CD4-positive, alpha-beta T cell treated with Interleukin-15 for 4 hours (primary cell): ENCODE results near the gene USP15.

Experiments
- DNase-seq: peaks from one replicate; pipeline ENCODE4 v3.0.0-alpha.2; 2020; ENCODE audit warnings: low spot score

The USP15 gene

GRCh38 chr12:62258231-62258630 lies 2.0 kb upstream of the USP15 start:
- no peak for DNase-seq

- peak; percentile 34 for DNase-seq
These were observed 1.1 kb upstream of the USP15 start for GRCh38 chr12:62258941-62259630.

GRCh38 chr12:62259631-62259992 lies 592 bp upstream of the USP15 start:
- no peak for DNase-seq

GRCh38 chr12:62260733-62261683 lies 804 bp downstream of the USP15 start:
- peak; percentile 88 for DNase-seq

- DNase-seq: no peak
These were observed 1.8 kb downstream of the USP15 start for GRCh38 chr12:62261876-62262517.

- DNase-seq: no peak
These were observed 3.0 kb downstream of the USP15 start for GRCh38 chr12:62263232-62263631.

- DNase-seq: no peak
These were observed 3.8 kb downstream of the USP15 start for GRCh38 chr12:62263966-62264365.

- no peak for DNase-seq
These were observed 4.5 kb downstream of the USP15 start for GRCh38 chr12:62264706-62265105.

GRCh38 chr12:62265511-62265910 lies 5.3 kb downstream of the USP15 start:
- no peak for DNase-seq

GRCh38 chr12:62267026-62267425 lies 6.8 kb downstream of the USP15 start:
- no peak for DNase-seq

GRCh38 chr12:62267480-62267879 lies 7.3 kb downstream of the USP15 start:
- DNase-seq: no peak

GRCh38 chr12:62268956-62269355 lies 8.8 kb downstream of the USP15 start:
- DNase-seq: no peak

GRCh38 chr12:62269464-62270228 lies 9.4 kb downstream of the USP15 start:
- no peak for DNase-seq

- DNase-seq: no peak
These were observed 10.2 kb downstream of the USP15 start for GRCh38 chr12:62270384-62270783.

GRCh38 chr12:62270872-62271271 lies 10.7 kb downstream of the USP15 start:
- DNase-seq: no peak

GRCh38 chr12:62272936-62273552 lies 12.8 kb downstream of the USP15 start:
- no peak for DNase-seq

- no peak for DNase-seq
These were observed 13.6 kb downstream of the USP15 start for GRCh38 chr12:62273724-62274380.

GRCh38 chr12:62278022-62278421 lies 17.8 kb downstream of the USP15 start:
- DNase-seq: no peak

GRCh38 chr12:62279058-62279457 lies 18.9 kb downstream of the USP15 start:
- DNase-seq: no peak

- no peak for DNase-seq
These were observed 19.8 kb downstream of the USP15 start for GRCh38 chr12:62279961-62280360.
